Astrocyte (in vitro differentiated cells and primary cell): Measurements from ENCODE around the gene CLDN15. TPM values are rescaled to one million over a fixed set of nuclear protein-coding genes. Genes with fewer than 3 reads are reported as not detected.

Experiments used
- DNase-seq: peaks from one replicate; pipeline ENCODE4 v3.0.0-alpha.2; 2010; ENCODE audit warnings: low read depth
- FAIRE-seq: peaks from 2 replicates; lab custom pipeline; 2011; peaks lifted over from hg19 to GRCh38; lab: Jason Lieb, UNC
- H2AFZ ChIP-seq: 2 replicates; pipeline ENCODE4 v1.6.0; 2012; ENCODE audit warnings: low read depth, low read length, inconsistent platforms
- H3K27ac ChIP-seq: 2 replicates; pipeline ENCODE4 v1.5.1; 2011; ENCODE audit warnings: low read depth, low read length, inconsistent platforms
- H3K27me3 ChIP-seq: 2 replicates; pipeline ENCODE4 v1.6.0; 2011; ENCODE audit warnings: low read length, inconsistent platforms; ENCODE audit not compliant: insufficient read depth
- H3K36me3 ChIP-seq: 2 replicates; pipeline ENCODE4 v1.5.1; 2011; ENCODE audit warnings: low read length, inconsistent platforms; ENCODE audit not compliant: insufficient read depth
- H3K4me1 ChIP-seq: 2 replicates; pipeline ENCODE4 v1.5.1; 2011; ENCODE audit warnings: low read length, inconsistent platforms; ENCODE audit not compliant: insufficient read depth
- H3K4me2 ChIP-seq: 2 replicates; pipeline ENCODE4 v1.6.0; 2012; ENCODE audit warnings: low read length, inconsistent platforms
- H3K4me3 ChIP-seq: 2 replicates; pipeline ENCODE4 v1.5.1; 2011; ENCODE audit warnings: low read depth, mild to moderate bottlenecking, low read length, inconsistent platforms; ENCODE audit not compliant: insufficient read depth
- H3K79me2 ChIP-seq: 2 replicates; pipeline ENCODE4 v1.6.0; 2012; ENCODE audit warnings: mild to moderate bottlenecking, low read length, inconsistent platforms; ENCODE audit not compliant: insufficient read depth
- H3K9ac ChIP-seq: 2 replicates; pipeline ENCODE4 v1.6.0; 2012; ENCODE audit warnings: mild to moderate bottlenecking, low read length, inconsistent platforms
- H3K9me3 ChIP-seq: 2 replicates; pipeline ENCODE4 v1.5.1; 2012; ENCODE audit warnings: low read depth, mild to moderate bottlenecking, low read length, inconsistent platforms; ENCODE audit not compliant: insufficient read depth
- H4K20me1 ChIP-seq: 2 replicates; pipeline ENCODE4 v1.6.0; 2012; ENCODE audit warnings: low read length, inconsistent platforms; ENCODE audit not compliant: insufficient read depth
- H3K27ac Mint-ChIP-seq: one replicate; pipeline ENCODE4 v1.8.0; 2021; ENCODE audit warnings: mild to moderate bottlenecking, mixed read lengths; ENCODE audit not compliant: unreplicated experiment
- H3K27me3 Mint-ChIP-seq: one replicate; pipeline ENCODE4 v1.8.0; 2021; ENCODE audit warnings: low read depth, mixed read lengths; ENCODE audit not compliant: unreplicated experiment
- H3K36me3 Mint-ChIP-seq: one replicate; pipeline ENCODE4 v1.8.0; 2021; ENCODE audit warnings: low read depth, mixed read lengths; ENCODE audit not compliant: unreplicated experiment
- H3K4me1 Mint-ChIP-seq: one replicate; pipeline ENCODE4 v1.8.0; 2021; ENCODE audit warnings: low read depth, mixed read lengths; ENCODE audit not compliant: unreplicated experiment
- H3K4me3 Mint-ChIP-seq: one replicate; pipeline ENCODE4 v1.8.0; 2021; ENCODE audit warnings: mild to moderate bottlenecking, moderate library complexity, mixed read lengths; ENCODE audit not compliant: unreplicated experiment
- H3K9me3 Mint-ChIP-seq: one replicate; pipeline ENCODE4 v1.8.0; 2021; ENCODE audit warnings: mild to moderate bottlenecking, mixed read lengths; ENCODE audit not compliant: unreplicated experiment
- CTCF ChIP-seq: IDR thresholded peaks from 2 replicates; pipeline ENCODE4 v1.5.1; 2011; ENCODE audit warnings: low read depth, mild to moderate bottlenecking, inconsistent platforms, low read length, moderate library complexity; ENCODE audit not compliant: insufficient read depth
- EZH2 ChIP-seq: IDR thresholded peaks from 2 replicates; pipeline ENCODE4 v1.6.1; 2012; ENCODE audit warnings: mild to moderate bottlenecking, low read length, inconsistent platforms; ENCODE audit not compliant: insufficient read depth
- total RNA-seq: library from RNA; stranded (reverse); gene quantifications from 2 replicates; pipeline ENCODE4 v1.2.1, GENCODE V29; 2021

CLDN15 gene
- total RNA-seq, 1 donor from 2014 or later = 8.7 TPM

GRCh38 chr7:101202603-101202918 lies 35.0 kb downstream of the CLDN15 start:
- no peak overlapping the region for H3K27ac Mint-ChIP-seq
- no peaks in the 10 kb centered on the region for H3K36me3 Mint-ChIP-seq
- Histone ChIP-seq H3K27me3 (peaks cover 24% of the 10 kb centered on the region), H3K4me2 (no peak overlapping the region), H3K9me3 (no peaks in the 10 kb centered on the region), H3K27ac (no peak overlapping the region), H3K9ac (no peak overlapping the region), H3K4me1 (peaks cover 2% of the 10 kb centered on the region), H3K36me3 (no peaks in the 10 kb centered on the region), H2AFZ (no peak overlapping the region), H3K79me2 (no peaks in the 10 kb centered on the region), H3K4me3 (no peak overlapping the region), H4K20me1 (peaks cover 8% of the 10 kb centered on the region)
- no peaks in the 10 kb centered on the region for H3K4me1 Mint-ChIP-seq
- no peak for TF ChIP-seq EZH2
- TF ChIP-seq CTCF = no peak
- peaks cover 30% of the 10 kb centered on the region for H3K27me3 Mint-ChIP-seq
- H3K4me3 Mint-ChIP-seq = no peak overlapping the region
- DNase-seq (no peak), FAIRE-seq (no peak)
- H3K9me3 Mint-ChIP-seq = no peaks in the 10 kb centered on the region

- Histone ChIP-seq H3K4me1 (peaks cover 2% of the 10 kb centered on the region), H3K27ac (no peak overlapping the region), H3K9me3 (no peaks in the 10 kb centered on the region), H3K27me3 (peaks cover 24% of the 10 kb centered on the region), H3K9ac (no peak overlapping the region), H3K4me3 (no peak overlapping the region), H3K36me3 (no peaks in the 10 kb centered on the region), H4K20me1 (peaks cover 8% of the 10 kb centered on the region), H3K79me2 (no peaks in the 10 kb centered on the region), H3K4me2 (peak overlapping the region; percentile 44), H2AFZ (peak overlapping the region; percentile 41)
- Mint-ChIP-seq H3K36me3 (no peaks in the 10 kb centered on the region), H3K9me3 (no peaks in the 10 kb centered on the region), H3K27me3 (peaks cover 30% of the 10 kb centered on the region), H3K4me3 (no peak overlapping the region), H3K4me1 (no peaks in the 10 kb centered on the region), H3K27ac (no peak overlapping the region)
- FAIRE-seq (no peak), DNase-seq (no peak)
- TF ChIP-seq EZH2 = peak; percentile 92
- TF ChIP-seq CTCF = no peak
These were observed 35.7 kb downstream of the CLDN15 start for GRCh38 chr7:101201695-101202602.
